Measurements from ENCODE around the gene BDKRB2.

Gene BDKRB2

GRCh38 chr14:96187216-96188031 lies 17.2 kb upstream of the BDKRB2 start:
- no peaks in the 10 kb centered on the region for H3K36me3 ChIP-seq (ENCODE audit: insufficient read depth, low read length)
- no peaks in the 10 kb centered on the region for H3K9me3 ChIP-seq (ENCODE audit: insufficient read depth, low read length, severe bottlenecking)
- DNase-seq, result no peak
- H3K4me1 ChIP-seq (ENCODE audit: insufficient read depth, low read length), result no peaks in the 10 kb centered on the region
- TF ChIP-seq CTCF (IDR thresholded peaks at IDR 0.05; ENCODE audit: borderline replicate concordance, extremely low read depth, low read length, poor library complexity, severe bottlenecking) (no peak), EZH2 (IDR thresholded peaks at IDR 0.05; ENCODE audit: borderline replicate concordance, low read depth, low read length, severe bottlenecking) (no peak)
- H3K4me2 ChIP-seq (ENCODE audit: insufficient read depth, low read length), result no peak overlapping the region
- H3K9ac ChIP-seq (ENCODE audit: low read depth, low read length), result no peak overlapping the region
- H3K27me3 ChIP-seq (ENCODE audit: insufficient read depth, low read length, poor library complexity), result peaks cover 4% of the 10 kb centered on the region
- H3K4me3 ChIP-seq (ENCODE audit: low read depth in 1 of 2, low read length in 2 of 2), result no peak overlapping the region
- no peaks in the 10 kb centered on the region for H3K79me2 ChIP-seq (ENCODE audit: insufficient read depth, low read length)
- H3K27ac ChIP-seq (ENCODE audit: low read length), result no peak overlapping the region
- ATAC-seq (ENCODE audit: insufficient read depth, low read depth), result no peak
- H4K20me1 ChIP-seq (ENCODE audit: insufficient read depth, low read length), result 0 out of 2 replicates have a peak, but pooled peaks cover 2% of the 10 kb centered on the region
- H2AFZ ChIP-seq (ENCODE audit: low read depth, low read length), result no peak overlapping the region

- H3K27ac ChIP-seq (ENCODE audit: low read length), result no peak overlapping the region
- TF ChIP-seq EZH2 (IDR thresholded peaks at IDR 0.05; ENCODE audit: borderline replicate concordance, low read depth, low read length, severe bottlenecking) (no peak), CTCF (IDR thresholded peaks at IDR 0.05; ENCODE audit: borderline replicate concordance, extremely low read depth, low read length, poor library complexity, severe bottlenecking) (no peak)
- H3K36me3 ChIP-seq (ENCODE audit: insufficient read depth, low read length), result no peaks in the 10 kb centered on the region
- peaks cover 4% of the 10 kb centered on the region for H3K27me3 ChIP-seq (ENCODE audit: insufficient read depth, low read length, poor library complexity)
- H3K4me3 ChIP-seq (ENCODE audit: low read depth in 1 of 2, low read length in 2 of 2), result no peak overlapping the region
- H3K9ac ChIP-seq (ENCODE audit: low read depth, low read length), result no peak overlapping the region
- H4K20me1 ChIP-seq (ENCODE audit: insufficient read depth, low read length), result peaks cover 2% of the 10 kb centered on the region; the same call in 1 of the 2 replicates
- H3K4me2 ChIP-seq (ENCODE audit: insufficient read depth, low read length), result no peak overlapping the region
- ATAC-seq (ENCODE audit: insufficient read depth, low read depth) (no peak), DNase-seq (no peak)
- H3K4me1 ChIP-seq (ENCODE audit: insufficient read depth, low read length), result no peaks in the 10 kb centered on the region
- H2AFZ ChIP-seq (ENCODE audit: low read depth, low read length), result no peak overlapping the region
- no peaks in the 10 kb centered on the region for H3K79me2 ChIP-seq (ENCODE audit: insufficient read depth, low read length)
- H3K9me3 ChIP-seq (ENCODE audit: insufficient read depth, low read length, severe bottlenecking), result no peaks in the 10 kb centered on the region
Measured at GRCh38 chr14:96189281-96189711, 15.3 kb upstream of the BDKRB2 start.

GRCh38 chr14:96191353-96191752 lies 13.3 kb upstream of the BDKRB2 start:
- TF ChIP-seq CTCF (IDR thresholded peaks at IDR 0.05; ENCODE audit: borderline replicate concordance, extremely low read depth, low read length, poor library complexity, severe bottlenecking) (no peak), EZH2 (IDR thresholded peaks at IDR 0.05; ENCODE audit: borderline replicate concordance, low read depth, low read length, severe bottlenecking) (no peak)
- Histone ChIP-seq H3K27ac (ENCODE audit: low read length) (no peak overlapping the region), H3K4me2 (ENCODE audit: insufficient read depth, low read length) (no peak overlapping the region), H3K27me3 (ENCODE audit: insufficient read depth, low read length, poor library complexity) (peaks cover 4% of the 10 kb centered on the region), H3K4me1 (ENCODE audit: insufficient read depth, low read length) (no peaks in the 10 kb centered on the region), H3K79me2 (ENCODE audit: insufficient read depth, low read length) (no peaks in the 10 kb centered on the region), H3K9ac (ENCODE audit: low read depth, low read length) (no peak overlapping the region), H2AFZ (ENCODE audit: low read depth, low read length) (no peak overlapping the region), H3K9me3 (ENCODE audit: insufficient read depth, low read length, severe bottlenecking) (no peaks in the 10 kb centered on the region), H3K36me3 (ENCODE audit: insufficient read depth, low read length) (no peaks in the 10 kb centered on the region), H3K4me3 (ENCODE audit: low read depth in 1 of 2, low read length in 2 of 2) (no peak overlapping the region), H4K20me1 (ENCODE audit: insufficient read depth, low read length) (peaks cover 2% of the 10 kb centered on the region; the same call in 1 of the 2 replicates)
- no peak for DNase-seq
- no peak for ATAC-seq (ENCODE audit: insufficient read depth, low read depth)
